ENCODE measurements around the gene NDE1.

- TF ChIP-seq CTCF (IDR thresholded peaks at IDR 0.05; ENCODE audit: low read depth, low read length, missing input control) (no peak), RAD21 (IDR thresholded peaks at IDR 0.05) (no peak), TAF1 (conservative IDR thresholded peaks at IDR 0.05) (no peak), RXRA (IDR thresholded peaks at IDR 0.05) (no peak), YY1 (IDR thresholded peaks at IDR 0.05) (no peak), GABPA (IDR thresholded peaks at IDR 0.05 in 1 of 2, conservative IDR thresholded peaks at IDR 0.05 in 1 of 2) (no peak), MAX (IDR thresholded peaks at IDR 0.05) (no peak), SP1 (IDR thresholded peaks at IDR 0.05) (no peak), ATF3 (IDR thresholded peaks at IDR 0.05) (no peak)
These were observed 104.9 kb downstream of the NDE1 start for GRCh38 chr16:15754821-15755534.

Measured in liver (tissue), 3 donors.